GM21717 (cell line): ENCODE data around the gene SRC.

Experiments used
- ATAC-seq: cut with Tn5 transposase; IDR thresholded peaks from one replicate; pipeline ENCODE4 v1.9.1; 2021; ENCODE audit warnings: mild to moderate bottlenecking, moderate library complexity; ENCODE audit not compliant: unreplicated experiment

The SRC gene

GRCh38 chr20:37393196-37393862, 47.4 kb downstream of the SRC start:
- no peak for ATAC-seq

- no peak for ATAC-seq
Observed at GRCh38 chr20:37393863-37394542, 48.1 kb downstream of the SRC start.

GRCh38 chr20:37394543-37395409, 48.8 kb downstream of the SRC start:
- ATAC-seq = no peak

- no peak for ATAC-seq
Observed at GRCh38 chr20:37395410-37395797, 49.5 kb downstream of the SRC start.

GRCh38 chr20:37395921-37396415, 50.0 kb downstream of the SRC start:
- no peak for ATAC-seq

- no peak for ATAC-seq
Observed at GRCh38 chr20:37396416-37397075, 50.6 kb downstream of the SRC start.

- no peak for ATAC-seq
Observed at GRCh38 chr20:37397076-37397953, 51.4 kb downstream of the SRC start.

GRCh38 chr20:37397954-37398749, 52.2 kb downstream of the SRC start:
- ATAC-seq = no peak

- ATAC-seq = no peak
Observed at GRCh38 chr20:37398750-37399621, 53.0 kb downstream of the SRC start.

- ATAC-seq = no peak
Observed at GRCh38 chr20:37401282-37401929, 55.5 kb downstream of the SRC start.

GRCh38 chr20:37401930-37402675, 56.2 kb downstream of the SRC start:
- no peak for ATAC-seq

- no peak for ATAC-seq
Observed at GRCh38 chr20:37403107-37404033, 57.4 kb downstream of the SRC start.

- no peak for ATAC-seq
Observed at GRCh38 chr20:37404461-37404890, 58.5 kb downstream of the SRC start.

- no peak for ATAC-seq
Observed at GRCh38 chr20:37405351-37405897, 59.5 kb downstream of the SRC start.
